GM19452 (cell line): ENCODE data around the gene GET3.
"Not testable (repeated sequence)": the region's sequence is repeated elsewhere in the genome, so short reads cannot be mapped to it uniquely, and the experiment has no call there.

ENCODE experiments used
- ATAC-seq: cut with Tn5 transposase; IDR thresholded peaks from one replicate; pipeline ENCODE4 v1.9.1; 2021; ENCODE audit not compliant: unreplicated experiment

GET3 gene

GRCh38 chr19:12715102-12715501, 22.2 kb upstream of the GET3 start:
- no peak for ATAC-seq

- no peak for ATAC-seq
Measured at GRCh38 chr19:12715929-12716328, 21.4 kb upstream of the GET3 start.

DNA sequence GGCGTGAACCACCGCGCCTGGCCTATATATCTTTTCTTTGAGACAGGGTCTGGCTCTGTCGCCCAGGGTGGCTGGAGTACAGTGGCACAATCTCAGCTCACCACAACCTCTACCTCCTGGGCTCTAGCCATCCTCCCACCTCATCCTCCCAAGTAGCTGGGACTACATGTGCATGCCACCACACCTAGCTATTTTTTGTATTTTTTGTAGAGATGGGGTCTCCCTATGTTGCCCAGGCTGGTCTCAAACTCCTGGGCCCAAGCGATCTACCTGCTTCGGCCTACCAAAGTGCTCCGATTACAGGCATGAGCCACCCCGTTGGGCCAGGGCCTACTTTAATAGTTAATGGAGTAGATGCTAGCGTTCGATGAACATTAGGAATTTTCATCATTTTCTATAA, 17.0 kb upstream of the GET3 start:
- no peak for ATAC-seq

DNA sequence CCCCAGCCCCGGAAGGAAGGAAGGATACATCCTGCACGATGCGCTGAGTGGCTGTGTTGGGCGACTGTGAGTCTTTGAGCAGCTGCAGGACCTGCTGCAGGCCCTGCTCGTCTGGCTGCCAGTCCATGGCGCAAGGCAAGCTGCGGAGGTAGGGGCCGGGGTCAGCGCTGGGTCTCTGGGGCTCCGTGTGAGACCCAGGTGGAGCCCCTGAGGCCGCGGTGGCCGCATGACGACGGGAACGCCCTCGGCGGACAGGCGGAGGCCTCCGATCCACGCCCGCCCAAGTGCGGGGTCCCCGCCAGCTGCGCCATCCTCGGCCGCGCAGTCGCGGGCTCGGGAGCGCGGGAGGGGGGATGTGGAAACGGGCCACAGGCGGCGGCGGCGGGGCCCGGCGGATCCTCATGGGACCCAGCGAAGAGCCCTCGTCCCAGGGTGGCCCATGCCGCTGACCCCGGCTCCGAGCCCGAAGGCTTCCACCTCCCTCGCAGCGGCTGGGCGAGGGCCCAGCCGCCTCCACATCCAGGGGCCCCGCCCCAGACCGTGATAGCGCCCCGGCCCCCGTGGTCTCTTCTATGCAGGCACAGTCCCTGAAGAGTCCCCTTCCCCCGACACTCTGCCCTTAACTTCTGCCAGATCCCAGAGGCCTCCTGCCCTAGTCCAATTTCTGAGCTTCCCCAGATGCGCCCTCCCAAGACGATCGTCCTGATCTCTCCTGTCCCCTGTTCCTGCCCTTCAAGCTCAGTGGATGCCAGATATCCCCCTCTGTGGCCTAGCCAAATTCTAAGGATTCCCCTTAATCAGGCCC, 16.2 kb upstream of the GET3 start:
- ATAC-seq: no peak

DNA sequence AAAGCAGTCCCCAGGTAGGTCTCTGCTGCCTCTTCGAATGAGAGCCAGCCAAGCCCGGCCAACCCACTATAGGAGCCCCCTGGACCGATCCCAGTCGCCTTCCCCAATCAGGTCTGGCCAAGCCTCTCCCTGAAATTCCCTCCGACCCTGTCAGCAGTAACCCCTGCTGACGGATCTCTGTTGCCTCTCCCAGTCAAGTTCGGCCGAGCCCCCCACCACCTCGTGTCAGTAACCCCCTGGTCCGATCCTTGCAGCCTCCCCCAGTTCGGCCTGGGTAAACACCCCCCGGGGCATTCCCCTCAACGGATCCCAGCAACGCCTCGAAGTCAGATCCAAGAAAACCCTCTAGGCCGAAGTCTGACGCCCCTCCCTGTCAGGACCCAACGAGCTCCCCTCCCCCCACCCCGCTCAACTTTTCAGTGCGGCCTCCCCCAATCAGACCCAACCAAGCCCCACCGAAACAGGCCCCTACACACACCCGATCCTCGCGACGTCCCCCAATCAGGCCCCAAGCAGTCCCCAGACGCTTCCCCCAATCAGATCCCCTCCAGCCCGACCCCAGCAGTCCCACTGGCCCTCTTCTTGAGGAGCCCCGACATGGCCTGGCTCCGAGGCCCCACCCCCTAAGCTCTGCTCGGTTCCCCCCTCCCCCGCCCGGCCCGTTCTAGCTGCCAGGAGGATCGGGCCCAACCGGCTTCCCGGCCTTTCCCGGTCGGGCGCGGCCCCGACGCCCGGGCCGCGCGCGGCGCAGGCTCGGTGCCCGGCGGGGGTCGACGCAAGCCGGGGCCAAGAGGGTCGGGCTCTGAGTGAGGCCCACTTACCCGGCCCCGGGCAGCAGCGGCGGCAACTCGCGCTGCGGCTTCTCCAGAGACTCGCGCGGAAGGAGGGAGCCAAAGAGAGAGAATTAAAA, 15.4 kb upstream of the GET3 start:
- peak; percentile 8 for ATAC-seq

GRCh38 chr19:12722566-12723380, 14.5 kb upstream of the GET3 start:
- ATAC-seq: peak; percentile 74

DNA sequence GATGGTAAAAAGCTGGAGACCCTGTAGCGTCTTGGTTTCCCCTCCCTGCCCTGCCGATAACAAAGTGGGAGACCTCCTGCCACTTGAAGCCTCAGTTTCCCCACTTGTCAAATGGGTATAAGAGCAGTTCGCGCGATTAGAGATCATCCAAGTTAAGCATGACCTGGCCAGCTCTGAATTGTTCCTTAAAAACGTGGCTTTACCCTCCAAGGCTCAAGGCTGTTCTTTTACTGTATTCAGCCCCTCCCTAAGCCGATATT, 14.0 kb upstream of the GET3 start:
- ATAC-seq: no peak

DNA sequence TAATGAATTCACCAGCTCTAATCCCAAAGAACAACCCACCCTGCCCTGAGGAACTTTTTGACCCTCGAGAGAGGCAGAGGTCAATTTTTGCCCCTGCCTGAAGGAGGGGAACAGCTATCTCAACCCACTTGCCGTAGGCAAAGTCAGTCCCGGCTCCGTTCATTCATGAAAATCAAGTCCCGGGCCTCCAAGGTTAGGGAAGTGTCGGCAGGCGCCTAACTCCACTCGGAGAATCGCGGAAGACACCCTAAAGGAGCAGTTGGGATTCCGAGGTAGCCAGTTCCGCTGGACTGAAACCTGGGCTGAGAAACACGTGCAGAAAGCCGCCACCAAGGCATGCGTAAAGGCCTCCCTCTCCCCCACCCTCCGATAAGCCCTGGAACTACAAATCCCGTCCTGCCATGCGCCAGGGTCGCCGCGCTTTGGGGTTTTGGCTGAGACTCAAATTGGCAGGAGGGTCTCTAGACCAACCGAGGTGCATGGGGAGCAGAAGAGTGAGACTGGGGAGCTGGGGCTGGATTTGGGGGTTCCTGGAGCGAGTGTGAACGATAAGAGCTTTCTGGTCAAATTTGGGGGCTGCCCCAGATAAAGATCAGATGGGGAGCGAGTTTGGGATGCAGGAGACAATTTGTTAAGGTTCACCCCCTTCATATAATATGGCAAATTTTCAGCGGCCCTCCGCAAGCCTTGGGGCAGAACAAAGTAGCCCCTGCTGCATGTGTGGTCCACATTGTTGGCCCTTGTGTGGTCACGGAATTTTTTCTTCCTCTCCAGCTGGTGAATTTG, 13.5 kb upstream of the GET3 start, which contains the start of gene TNPO2:
TNPO2 (minus strand) TSS at position 292 of the 786 bp plus-strand sequence. CDS start 2,955 bp downstream, outside the sequence.
- ATAC-seq: no peak

DNA sequence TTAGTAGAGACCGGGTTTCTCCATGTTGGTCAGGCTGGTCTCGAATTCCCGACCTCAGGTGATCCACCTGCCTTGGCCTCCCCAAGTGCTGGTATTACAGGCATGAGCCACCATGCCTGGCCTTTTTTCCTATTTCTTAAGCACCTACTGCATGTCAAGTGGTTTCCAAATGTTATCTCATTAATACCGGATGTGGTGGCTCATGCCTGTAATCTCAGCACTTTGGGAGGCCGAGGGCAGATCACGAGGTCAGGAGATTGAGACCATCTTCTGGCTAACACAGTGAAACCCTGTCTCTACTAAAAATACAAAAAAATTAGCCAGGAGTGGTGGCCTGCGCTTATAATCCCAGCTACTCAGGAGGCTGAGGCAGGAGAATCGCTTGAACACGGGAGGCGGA, 11.7 kb upstream of the GET3 start:
- not testable (repeated sequence) for ATAC-seq

DNA sequence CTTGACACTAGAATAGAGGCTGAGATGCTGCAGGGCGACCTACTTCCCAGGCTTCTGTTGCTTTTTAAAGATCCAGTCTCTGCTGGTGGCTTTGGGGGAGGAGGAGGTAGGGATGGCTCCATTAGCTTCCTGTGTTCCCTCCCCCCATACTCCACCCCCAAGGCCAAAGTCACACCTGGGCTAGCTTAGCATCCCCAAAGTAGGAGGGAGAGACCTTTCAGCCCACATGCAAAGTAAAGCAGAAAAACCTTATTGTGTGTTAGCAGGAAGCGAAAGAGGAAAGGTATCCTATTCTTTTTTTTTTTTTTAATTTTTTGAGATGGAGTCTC, 10.3 kb upstream of the GET3 start:
- ATAC-seq: no peak

- no peak for ATAC-seq
Measured at GRCh38 chr19:12727745-12728433, 9.4 kb upstream of the GET3 start.

DNA sequence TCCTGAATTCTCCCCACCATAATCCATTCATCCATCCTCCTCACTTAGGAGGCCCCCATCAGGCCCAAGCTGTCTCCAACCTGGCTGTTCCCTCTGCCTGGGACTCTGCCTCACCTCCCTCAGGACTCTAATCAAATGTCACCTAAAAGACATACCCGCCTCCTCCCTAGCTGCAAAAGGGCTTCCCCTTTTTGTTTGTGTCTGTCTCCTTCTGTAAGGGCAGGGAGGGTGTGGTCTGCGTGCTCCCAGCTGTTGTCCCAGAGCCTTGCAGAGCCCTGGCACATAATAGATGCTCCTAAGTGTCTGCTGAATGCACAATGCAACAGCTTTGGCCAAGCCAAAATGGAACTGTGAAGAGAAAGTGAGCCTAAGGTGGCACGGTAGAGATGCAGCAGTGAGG, 7.2 kb upstream of the GET3 start:
- ATAC-seq: no peak

- no peak for ATAC-seq
Measured at GRCh38 chr19:12731337-12731736, 6.0 kb upstream of the GET3 start.

DNA sequence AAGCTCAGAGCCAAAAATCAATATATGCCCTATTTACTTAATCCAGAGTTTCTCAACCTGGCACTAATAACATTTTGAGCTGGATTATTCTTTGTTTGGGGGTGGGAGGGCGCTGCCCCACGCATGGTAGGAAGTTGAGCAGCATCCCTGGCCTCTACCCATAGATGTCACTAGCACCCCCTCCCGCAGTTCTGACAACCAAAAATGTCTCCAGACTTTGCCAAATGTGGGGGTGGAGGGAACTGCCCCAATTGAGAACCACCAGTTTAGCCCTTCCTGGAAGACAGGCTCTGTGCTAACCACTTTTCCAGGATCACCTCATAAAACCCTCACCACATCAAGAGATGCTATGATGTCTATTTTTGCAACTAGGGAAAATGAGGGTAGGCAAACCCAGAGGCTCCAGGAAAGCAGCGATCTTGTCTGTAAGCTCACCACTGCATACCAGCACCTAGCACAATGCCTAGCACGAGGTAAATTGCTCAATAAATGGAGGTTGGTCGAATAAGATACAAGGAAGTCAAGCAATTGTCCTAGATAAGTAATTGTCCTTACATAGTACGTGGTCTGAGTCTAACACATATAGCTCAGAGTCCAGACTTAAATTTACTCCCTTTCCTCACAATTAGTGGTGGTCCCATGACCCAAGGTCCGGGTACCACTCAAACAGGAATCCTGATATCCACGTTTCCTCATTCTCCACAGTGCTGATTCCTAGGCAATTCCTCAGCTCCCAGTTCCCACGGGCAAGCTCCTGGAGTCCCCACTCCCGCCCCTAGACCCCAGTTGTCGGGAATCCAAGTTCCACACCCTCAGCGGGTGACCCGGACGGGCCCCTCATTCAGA, 3.7 kb upstream of the GET3 start:
- ATAC-seq: no peak

DNA sequence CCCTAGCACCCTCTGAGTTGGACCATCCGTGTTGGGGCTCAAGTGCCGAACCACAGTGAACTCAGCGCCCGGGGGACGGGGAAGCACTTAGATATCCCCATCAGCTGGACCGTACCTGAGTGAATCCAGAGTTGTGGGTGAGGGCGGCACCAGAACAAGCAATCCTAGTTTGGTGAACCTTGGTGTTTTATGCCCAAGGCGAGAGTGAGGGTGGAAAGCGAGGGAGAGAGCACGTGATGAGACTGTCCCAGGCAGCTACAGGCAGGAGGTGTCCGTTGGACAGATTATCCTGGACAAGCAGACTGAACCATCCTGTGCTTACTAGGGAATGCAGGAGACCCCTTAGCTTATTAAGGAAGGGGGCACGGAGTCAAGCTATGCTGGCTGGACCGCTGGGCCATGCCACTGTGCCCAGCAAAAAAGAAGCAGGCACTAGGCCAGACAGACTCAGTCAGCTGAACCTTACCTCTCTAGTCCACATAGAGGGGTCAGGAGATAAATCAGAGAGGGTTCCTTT, 596 bp downstream of the GET3 start:
- ATAC-seq: no peak

- no peak for ATAC-seq
Measured at GRCh38 chr19:12745166-12745897, 8.0 kb downstream of the GET3 start.

DNA sequence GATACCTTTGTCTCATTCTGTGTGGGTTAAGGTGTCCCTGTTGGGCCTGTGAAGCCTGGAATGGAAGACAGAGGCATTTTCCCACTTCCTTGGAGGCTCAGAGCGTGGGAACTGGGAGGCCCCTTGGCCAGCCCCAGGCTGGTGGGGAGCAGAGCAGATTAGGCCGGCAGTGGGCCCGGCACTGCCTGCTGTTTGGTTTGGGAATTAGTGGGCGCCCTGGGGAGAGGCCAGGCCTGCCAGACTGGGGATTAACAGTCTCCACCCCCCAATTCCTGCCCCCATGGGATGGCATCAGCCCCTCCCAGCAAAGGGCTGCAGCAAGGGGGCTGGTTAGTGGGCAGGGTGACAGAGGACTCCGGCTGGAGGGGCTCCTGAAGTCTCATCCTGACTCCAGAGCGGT, 11.2 kb downstream of the GET3 start:
- no peak for ATAC-seq

DNA sequence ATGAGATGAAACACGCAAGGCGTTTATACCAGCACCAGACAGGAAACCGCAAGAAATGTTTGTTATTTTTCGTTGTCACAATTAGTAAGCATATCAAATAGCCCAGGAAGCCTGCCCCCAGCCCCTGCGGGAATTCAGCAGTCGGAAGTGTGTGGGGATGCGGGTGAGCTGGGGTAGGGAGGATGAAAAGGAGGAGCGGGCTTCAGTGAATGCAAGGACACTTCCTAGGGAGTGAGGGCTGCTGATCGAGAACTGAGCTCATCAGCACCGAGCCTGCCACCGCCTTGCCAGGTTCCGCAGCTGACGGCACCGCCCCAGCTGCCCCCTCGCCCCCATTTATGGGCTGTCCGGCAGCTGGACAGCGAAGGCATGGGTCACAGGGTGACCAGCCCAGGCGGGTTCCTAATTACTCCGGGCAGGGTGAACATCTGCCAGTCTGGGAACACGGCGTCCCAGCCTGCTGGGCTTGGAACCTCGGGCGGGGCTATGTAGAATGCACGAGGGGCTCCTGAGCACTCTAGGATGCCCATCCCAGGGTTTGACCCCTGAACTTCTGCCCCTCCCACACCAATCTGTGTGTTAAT, 12.7 kb downstream of the GET3 start:
- no peak for ATAC-seq
